GM12865 (cell line): Measurements from ENCODE around the gene ADAMTS14.

Experiments used
- DNase-seq: peaks from one replicate; pipeline ENCODE4 v3.0.0; 2010; ENCODE audit warnings: low read depth
- H3K4me3 ChIP-seq: 2 replicates; pipeline ENCODE4 v1.5.1; 2011; ENCODE audit warnings: mild to moderate bottlenecking, low read depth, low read length, control low read depth
- TF ChIP-seq, protein P1 (sequence below): IDR thresholded peaks from 2 replicates; pipeline ENCODE4 v1.5.1; 2011; ENCODE audit warnings: low read length, control low read depth, low read depth, inconsistent platforms; ENCODE audit not compliant: insufficient read depth; ENCODE audit errors: missing control alignments

The ADAMTS14 gene

DNA sequence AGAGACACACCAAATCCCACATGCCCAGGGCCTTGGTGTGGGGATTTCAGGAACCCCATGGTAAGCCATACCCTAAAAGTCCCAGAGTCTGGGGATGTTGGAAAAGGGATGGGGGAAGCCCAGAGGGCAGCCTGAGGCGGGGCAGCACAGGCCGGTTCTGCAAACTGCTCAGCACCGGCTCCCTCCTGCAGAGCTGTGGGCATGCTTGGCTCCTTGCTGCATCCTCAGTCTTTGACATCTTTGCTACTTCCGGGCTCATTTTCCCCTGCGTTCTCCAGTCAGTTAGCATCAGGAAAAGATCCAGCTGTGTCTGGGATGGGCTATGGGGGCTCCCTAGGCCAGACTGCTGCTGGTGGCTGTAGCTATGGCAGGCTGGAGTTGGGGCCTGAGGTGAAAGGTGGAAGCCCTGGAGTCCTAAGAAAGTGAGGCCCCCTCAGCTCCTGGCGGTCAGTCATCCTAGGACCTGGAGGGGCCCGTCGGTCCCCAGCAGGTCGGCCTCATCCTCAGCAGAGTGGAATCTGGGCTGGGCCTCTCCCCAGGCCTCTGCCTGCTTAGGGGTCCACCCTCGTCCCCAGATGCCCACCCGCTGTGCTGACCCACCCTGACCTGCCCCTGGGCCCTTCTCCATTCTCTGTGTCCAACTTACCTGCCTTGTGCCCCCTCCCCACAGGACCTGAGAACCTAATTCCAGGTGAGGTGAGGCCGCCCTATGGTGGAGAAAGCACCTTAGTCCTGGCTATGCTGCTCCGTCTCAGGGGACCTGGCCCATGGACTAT, 103.6 kb downstream of the ADAMTS14 start:
- TF ChIP-seq, protein P1, sequence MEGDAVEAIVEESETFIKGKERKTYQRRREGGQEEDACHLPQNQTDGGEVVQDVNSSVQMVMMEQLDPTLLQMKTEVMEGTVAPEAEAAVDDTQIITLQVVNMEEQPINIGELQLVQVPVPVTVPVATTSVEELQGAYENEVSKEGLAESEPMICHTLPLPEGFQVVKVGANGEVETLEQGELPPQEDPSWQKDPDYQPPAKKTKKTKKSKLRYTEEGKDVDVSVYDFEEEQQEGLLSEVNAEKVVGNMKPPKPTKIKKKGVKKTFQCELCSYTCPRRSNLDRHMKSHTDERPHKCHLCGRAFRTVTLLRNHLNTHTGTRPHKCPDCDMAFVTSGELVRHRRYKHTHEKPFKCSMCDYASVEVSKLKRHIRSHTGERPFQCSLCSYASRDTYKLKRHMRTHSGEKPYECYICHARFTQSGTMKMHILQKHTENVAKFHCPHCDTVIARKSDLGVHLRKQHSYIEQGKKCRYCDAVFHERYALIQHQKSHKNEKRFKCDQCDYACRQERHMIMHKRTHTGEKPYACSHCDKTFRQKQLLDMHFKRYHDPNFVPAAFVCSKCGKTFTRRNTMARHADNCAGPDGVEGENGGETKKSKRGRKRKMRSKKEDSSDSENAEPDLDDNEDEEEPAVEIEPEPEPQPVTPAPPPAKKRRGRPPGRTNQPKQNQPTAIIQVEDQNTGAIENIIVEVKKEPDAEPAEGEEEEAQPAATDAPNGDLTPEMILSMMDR: no peak
- no peak for DNase-seq
- no peak overlapping the region for H3K4me3 ChIP-seq

DNA sequence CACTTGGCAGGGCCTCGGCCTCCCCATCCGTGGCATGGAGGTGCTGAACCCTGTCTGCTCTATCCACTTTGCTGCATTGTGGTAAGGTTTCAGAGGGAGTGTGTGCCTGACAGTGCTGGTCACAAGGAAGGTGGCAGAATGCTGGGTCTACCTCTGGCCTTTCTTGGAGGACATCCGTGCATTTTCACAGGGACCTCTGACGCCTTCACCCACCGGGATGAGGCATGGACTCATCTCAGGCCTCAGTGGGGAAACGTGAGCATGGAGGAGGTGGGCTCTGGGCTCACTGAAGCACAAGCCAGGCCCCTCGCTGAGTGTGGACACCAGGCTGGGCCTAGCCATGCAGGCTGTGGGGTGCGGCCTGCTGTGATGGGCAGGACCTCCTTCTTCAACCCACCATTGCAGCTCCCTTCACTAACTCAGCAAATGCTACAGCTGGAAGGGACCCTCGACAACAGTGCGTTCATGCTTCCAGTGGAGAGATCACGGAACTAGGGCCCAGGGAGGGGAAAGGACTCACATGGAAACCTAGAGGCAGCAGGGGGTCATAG, 104.2 kb downstream of the ADAMTS14 start:
- TF ChIP-seq, protein P1: no peak
- no peak overlapping the region for H3K4me3 ChIP-seq
- DNase-seq: no peak

DNA sequence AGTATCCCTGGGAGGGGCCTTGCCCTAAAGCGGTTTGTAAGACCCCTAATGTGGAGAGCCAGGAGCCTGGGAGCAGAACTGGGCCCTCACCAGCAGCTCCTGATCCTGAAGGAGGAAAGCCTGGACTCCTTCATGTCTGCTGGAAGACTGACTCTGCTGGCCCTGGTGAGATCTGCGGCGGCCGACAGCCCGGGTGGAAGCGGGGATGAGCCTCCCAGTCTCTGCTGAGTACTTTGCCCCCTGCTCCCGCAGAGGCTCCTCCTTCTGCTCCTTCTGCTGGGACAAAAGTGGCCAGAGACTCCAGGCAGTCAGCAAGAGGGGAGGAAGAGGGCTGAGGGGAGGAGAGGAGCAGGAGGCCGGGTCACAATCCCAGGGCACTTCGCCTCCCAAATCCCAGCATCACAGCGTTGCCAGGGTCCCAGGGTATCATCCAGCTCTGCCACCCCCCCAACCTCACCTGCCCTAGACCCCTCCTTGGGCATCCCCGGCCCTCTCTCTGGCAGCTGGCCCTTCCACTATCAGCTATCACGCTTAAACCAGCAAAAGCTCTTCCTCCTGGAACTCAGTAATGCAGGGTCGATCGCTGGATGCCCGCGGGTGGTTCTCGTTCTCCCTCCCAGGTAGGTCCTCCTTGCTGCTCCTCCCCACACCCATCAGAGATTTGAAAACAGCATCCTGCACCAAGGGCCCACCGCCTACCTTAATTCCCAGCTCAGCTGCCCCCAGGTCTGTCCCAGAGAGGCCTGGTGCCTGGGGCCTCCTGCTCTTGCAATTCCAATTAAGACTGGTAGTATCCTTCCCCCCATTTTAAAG, 105.0 kb downstream of the ADAMTS14 start:
- TF ChIP-seq, protein P1: no peak
- DNase-seq: no peak
- no peak overlapping the region for H3K4me3 ChIP-seq

DNA sequence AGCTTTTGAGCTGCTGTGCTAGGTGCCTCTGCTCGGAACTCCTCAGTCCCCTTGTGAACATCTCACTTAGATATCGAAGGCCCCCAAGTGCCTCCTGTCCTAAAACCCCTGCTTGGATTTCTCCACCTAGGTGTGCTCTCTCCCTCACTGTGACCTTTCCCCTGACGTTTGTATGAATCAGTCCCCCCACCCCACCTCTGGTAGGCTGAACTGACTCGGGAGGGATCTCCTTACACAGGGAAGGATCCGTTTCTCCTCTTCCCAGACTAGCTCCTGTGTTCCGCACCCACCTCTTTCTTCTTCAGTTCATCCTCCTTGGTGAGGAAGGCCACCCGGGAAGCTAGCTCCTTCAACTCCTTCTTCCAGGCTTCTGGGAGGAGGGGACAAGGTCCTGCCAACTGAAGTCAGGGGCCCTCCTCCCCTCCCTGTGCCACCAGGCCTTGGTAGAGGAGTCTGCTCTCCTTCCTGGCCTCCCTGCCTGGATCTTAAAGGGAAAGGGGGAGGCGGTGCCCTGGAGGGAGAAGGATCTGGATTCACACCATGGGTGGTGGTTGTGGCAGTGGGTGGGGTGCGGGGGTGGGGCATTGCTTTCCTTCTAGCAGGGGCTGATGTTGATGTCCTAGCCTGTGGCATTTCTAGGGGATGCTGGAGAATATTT, 106.1 kb downstream of the ADAMTS14 start:
- TF ChIP-seq, protein P1: no peak
- DNase-seq: no peak
- H3K4me3 ChIP-seq: no peak overlapping the region

DNA sequence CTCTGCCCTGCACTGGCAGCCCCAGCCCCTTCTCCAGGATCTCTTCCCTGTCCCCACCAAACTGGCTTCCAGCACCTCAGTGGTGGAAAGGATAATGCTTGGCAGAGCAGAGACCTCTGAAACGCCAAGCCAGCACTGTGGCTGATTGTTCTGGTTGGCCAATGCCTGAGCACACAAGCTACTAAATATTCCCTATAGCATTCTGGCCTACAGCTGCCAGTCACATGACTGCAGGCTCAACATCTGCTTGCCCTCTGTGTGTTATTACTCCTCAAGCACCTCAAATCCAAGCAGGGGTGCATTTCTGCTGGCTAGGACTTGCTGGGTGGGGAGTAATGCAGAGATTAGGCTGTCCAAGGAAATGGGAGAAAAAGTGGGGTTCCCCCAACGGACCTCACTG, 106.8 kb downstream of the ADAMTS14 start:
- DNase-seq: no peak
- H3K4me3 ChIP-seq: no peak overlapping the region
- TF ChIP-seq, protein P1: no peak

DNA sequence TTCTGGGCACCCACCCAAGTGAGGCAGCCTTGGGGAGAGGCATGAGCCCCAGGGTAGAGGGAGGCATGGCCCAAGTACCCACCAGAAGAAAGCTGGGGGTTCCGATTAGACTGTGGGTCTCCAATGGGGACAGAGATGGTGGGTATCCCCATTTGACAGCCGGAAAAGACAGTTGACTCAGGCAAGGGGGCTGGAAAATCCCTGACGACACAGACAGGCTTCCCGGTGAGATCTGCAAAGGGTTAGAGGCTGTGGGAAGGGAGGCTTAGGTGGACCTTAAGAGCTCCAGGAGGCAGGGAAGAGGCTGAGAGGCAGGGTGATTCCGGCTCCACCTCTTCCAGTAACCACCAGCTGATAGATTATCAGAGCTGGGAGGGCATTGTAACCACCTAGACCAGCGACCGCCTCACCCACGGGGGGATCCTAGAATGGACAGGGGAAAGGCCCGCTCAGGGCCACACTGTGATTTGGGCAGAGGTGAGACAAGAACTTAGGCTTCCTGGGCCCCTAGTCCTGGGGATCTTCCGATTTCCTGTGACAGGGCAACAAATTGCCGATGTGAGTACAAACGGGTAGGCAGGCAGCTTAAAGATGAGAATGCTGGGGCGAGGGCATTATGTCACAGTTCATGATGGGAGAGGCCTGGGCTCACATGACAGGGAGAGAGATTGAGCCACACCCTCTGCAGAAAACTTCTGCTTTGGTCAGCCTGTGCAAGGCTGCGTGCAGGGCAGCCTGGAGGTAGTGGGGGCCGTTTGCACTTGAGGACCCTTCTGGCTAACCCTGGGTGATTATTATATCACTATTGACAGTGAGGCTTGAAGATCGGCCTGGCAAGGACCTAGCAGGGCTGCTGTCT, 107.4 kb downstream of the ADAMTS14 start:
- no peak overlapping the region for H3K4me3 ChIP-seq
- TF ChIP-seq, protein P1: no peak
- no peak for DNase-seq
